Measurements from ENCODE around the gene BTN3A1. TPM values are rescaled to one million over a fixed set of nuclear protein-coding genes. Genes with fewer than 3 reads are reported as not detected.
A peak's percentile ranks its signal among the peaks of the same experiment; 100 is the strongest.

The BTN3A1 gene
- total and polyA plus RNA-seq, 2 donors (not counting 1 experiment from before 2014, with no cell fraction given): 31.6 to 42.9 TPM

DNA sequence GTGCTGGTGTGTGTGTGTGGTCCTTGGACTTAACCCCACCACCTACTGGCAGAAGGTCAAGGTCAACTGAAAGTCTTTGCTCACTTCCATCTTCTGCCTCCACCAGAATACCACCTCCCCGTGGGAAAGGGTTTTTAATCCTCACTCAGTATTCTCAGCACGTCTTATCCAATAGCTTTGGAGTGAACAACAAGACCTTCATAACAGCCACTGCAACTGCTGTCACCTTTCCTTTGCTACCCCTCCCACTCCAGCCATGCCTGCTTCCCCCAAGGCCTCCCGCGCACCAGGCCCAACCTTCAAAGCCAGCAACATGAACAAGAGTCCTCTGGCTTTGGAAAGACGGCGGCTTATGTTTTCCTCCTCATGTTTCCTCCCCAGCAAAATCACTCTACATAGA, 20.0 kb upstream of the BTN3A1 start:
- Histone ChIP-seq H3K4me2 (ENCODE audit: extremely low read depth, insufficient read depth, low read length) (no peak overlapping the region), H3K27me3 (ENCODE audit: control insufficient read depth, insufficient read depth, low read length) (no peaks in the 10 kb centered on the region), H3K36me3 (ENCODE audit: control insufficient read depth, insufficient read depth, low read length) (no peaks in the 10 kb centered on the region), H3K27ac (ENCODE audit: insufficient read depth, low read length) (no peak overlapping the region), H4K20me1 (ENCODE audit: control insufficient read depth, extremely low read depth, insufficient read depth, low read length) (no peaks in the 10 kb centered on the region), H3K79me2 (ENCODE audit: control insufficient read depth, insufficient read depth, low read length) (no peaks in the 10 kb centered on the region), H3K9ac (ENCODE audit: insufficient read depth, low read length) (no peak overlapping the region), H3K4me3 (replicated peaks in 1 of 4; ENCODE audit: control extremely low read depth in 1 of 4, insufficient read depth in 1 of 4, low read depth in 3 of 4, low read length in 4 of 4) (no peak overlapping the region), H3K9me3 (ENCODE audit: control insufficient read depth, insufficient read depth, low read depth, low read length) (no peaks in the 10 kb centered on the region), H2AFZ (ENCODE audit: low read length) (no peak overlapping the region), H3K4me1 (ENCODE audit: control insufficient read depth, extremely low read depth, insufficient read depth, low read length) (peaks cover 2% of the 10 kb centered on the region)
- TF ChIP-seq EZH2 (IDR thresholded peaks at IDR 0.05; ENCODE audit: low read length, missing control alignments): no peak
- TF ChIP-seq, protein P1, sequence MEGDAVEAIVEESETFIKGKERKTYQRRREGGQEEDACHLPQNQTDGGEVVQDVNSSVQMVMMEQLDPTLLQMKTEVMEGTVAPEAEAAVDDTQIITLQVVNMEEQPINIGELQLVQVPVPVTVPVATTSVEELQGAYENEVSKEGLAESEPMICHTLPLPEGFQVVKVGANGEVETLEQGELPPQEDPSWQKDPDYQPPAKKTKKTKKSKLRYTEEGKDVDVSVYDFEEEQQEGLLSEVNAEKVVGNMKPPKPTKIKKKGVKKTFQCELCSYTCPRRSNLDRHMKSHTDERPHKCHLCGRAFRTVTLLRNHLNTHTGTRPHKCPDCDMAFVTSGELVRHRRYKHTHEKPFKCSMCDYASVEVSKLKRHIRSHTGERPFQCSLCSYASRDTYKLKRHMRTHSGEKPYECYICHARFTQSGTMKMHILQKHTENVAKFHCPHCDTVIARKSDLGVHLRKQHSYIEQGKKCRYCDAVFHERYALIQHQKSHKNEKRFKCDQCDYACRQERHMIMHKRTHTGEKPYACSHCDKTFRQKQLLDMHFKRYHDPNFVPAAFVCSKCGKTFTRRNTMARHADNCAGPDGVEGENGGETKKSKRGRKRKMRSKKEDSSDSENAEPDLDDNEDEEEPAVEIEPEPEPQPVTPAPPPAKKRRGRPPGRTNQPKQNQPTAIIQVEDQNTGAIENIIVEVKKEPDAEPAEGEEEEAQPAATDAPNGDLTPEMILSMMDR (conservative IDR thresholded peaks at IDR 0.05 in 1 of 2, IDR thresholded peaks at IDR 0.05 in 1 of 2; ENCODE audit: low read depth in 1 of 2, low read length in 2 of 2): no peak
- DNase-seq (ENCODE audit: low read depth in 2 of 2): no peak

DNA sequence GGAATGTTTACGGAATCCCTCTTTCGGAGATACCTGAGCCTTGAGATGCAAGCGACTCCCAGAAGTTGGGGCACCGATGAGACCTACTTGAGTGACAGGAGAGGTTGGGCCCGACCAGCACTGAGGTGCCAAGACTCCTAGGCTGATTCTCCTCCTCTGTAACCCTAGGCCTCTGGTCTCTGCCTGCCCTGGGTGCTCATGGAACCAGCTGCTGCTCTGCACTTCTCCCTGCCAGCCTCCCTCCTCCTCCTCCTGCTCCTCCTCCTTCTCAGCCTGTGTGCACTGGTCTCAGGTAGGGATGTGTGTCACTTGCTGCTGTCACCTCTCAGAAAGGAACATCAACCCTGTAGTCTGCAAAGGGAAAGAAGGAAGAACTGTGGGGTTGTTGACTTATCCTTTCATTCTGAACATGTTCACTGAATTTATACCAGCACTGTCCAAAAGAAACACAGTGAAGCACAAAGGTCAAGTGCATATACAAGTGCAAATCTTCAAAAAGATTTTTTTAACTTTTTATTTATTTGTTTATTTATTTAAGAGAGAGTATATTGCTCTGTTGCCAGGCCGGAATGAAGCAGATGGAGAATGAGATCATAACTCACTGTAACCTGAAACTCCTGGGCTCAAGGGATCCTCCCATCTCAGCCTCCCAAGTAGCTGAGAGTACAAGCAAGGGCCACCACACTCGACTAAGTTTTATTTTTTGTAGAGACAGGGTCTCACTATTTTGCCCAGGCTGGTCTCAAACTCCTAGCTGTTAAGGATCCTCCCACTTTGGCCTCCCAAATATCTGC, 18.3 kb upstream of the BTN3A1 start:
- peak; percentile 62 to 75 for DNase-seq (ENCODE audit: low read depth in 2 of 2)

DNA sequence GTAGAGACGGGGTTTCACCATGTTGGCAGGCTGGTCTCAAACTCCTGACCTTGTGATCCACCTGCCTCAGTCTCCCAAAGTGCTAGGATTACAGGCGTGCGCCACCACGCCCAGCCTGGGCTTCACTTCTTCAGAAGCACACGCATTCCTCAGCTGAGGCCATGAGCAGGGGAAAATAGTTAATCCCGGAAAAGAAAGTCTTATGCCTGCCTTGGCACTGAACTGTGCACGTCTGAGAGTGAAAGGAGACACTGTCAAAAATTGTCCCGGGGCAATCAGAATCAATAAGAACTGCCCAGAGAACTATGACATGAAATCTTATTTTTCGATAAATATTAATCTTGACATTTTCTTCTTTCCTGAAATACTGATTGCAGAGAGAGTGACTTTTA, 16.3 kb upstream of the BTN3A1 start:
- no peak overlapping the region for H3K9ac ChIP-seq (ENCODE audit: insufficient read depth, low read length)
- H3K4me3 ChIP-seq (replicated peaks in 1 of 4; ENCODE audit: control extremely low read depth in 1 of 4, insufficient read depth in 1 of 4, low read depth in 3 of 4, low read length in 4 of 4): no peak overlapping the region
- no peaks in the 10 kb centered on the region for H3K9me3 ChIP-seq (ENCODE audit: control insufficient read depth, insufficient read depth, low read depth, low read length)
- H3K36me3 ChIP-seq (ENCODE audit: control insufficient read depth, insufficient read depth, low read length): no peaks in the 10 kb centered on the region
- peaks cover 2% of the 10 kb centered on the region for H3K4me1 ChIP-seq (ENCODE audit: control insufficient read depth, extremely low read depth, insufficient read depth, low read length)
- no peak for DNase-seq (ENCODE audit: low read depth in 2 of 2)
- no peaks in the 10 kb centered on the region for H4K20me1 ChIP-seq (ENCODE audit: control insufficient read depth, extremely low read depth, insufficient read depth, low read length)
- TF ChIP-seq, protein P1 (conservative IDR thresholded peaks at IDR 0.05 in 1 of 2, IDR thresholded peaks at IDR 0.05 in 1 of 2; ENCODE audit: low read depth in 1 of 2, low read length in 2 of 2): no peak
- TF ChIP-seq EZH2 (IDR thresholded peaks at IDR 0.05; ENCODE audit: low read length, missing control alignments): no peak
- H3K27ac ChIP-seq (ENCODE audit: insufficient read depth, low read length): no peak overlapping the region
- no peaks in the 10 kb centered on the region for H3K79me2 ChIP-seq (ENCODE audit: control insufficient read depth, insufficient read depth, low read length)
- no peak overlapping the region for H2AFZ ChIP-seq (ENCODE audit: low read length)
- H3K27me3 ChIP-seq (ENCODE audit: control insufficient read depth, insufficient read depth, low read length): no peaks in the 10 kb centered on the region
- no peak overlapping the region for H3K4me2 ChIP-seq (ENCODE audit: extremely low read depth, insufficient read depth, low read length)

More for the DNA sequence above, 18.3 kb upstream of the BTN3A1 start:
- H3K9ac ChIP-seq (ENCODE audit: insufficient read depth, low read length): peak overlapping the region; percentile 69
- H3K9me3 ChIP-seq (ENCODE audit: control insufficient read depth, insufficient read depth, low read depth, low read length): no peaks in the 10 kb centered on the region
- H3K4me3 ChIP-seq (replicated peaks in 1 of 4; ENCODE audit: control extremely low read depth in 1 of 4, insufficient read depth in 1 of 4, low read depth in 3 of 4, low read length in 4 of 4): peak overlapping the region; percentile 83 to 90 (median 86)
- peak overlapping the region; percentile 97 for H2AFZ ChIP-seq (ENCODE audit: low read length)
- peaks cover 2% of the 10 kb centered on the region for H3K4me1 ChIP-seq (ENCODE audit: control insufficient read depth, extremely low read depth, insufficient read depth, low read length)
- H3K4me2 ChIP-seq (ENCODE audit: extremely low read depth, insufficient read depth, low read length): peak overlapping the region; percentile 64
- no peaks in the 10 kb centered on the region for H4K20me1 ChIP-seq (ENCODE audit: control insufficient read depth, extremely low read depth, insufficient read depth, low read length)
- no peak for TF ChIP-seq EZH2 (IDR thresholded peaks at IDR 0.05; ENCODE audit: low read length, missing control alignments)
- TF ChIP-seq, protein P1 (conservative IDR thresholded peaks at IDR 0.05 in 1 of 2, IDR thresholded peaks at IDR 0.05 in 1 of 2; ENCODE audit: low read depth in 1 of 2, low read length in 2 of 2): no peak
- H3K36me3 ChIP-seq (ENCODE audit: control insufficient read depth, insufficient read depth, low read length): no peaks in the 10 kb centered on the region
- H3K27ac ChIP-seq (ENCODE audit: insufficient read depth, low read length): peak overlapping the region; percentile 74
- no peaks in the 10 kb centered on the region for H3K27me3 ChIP-seq (ENCODE audit: control insufficient read depth, insufficient read depth, low read length)
- H3K79me2 ChIP-seq (ENCODE audit: control insufficient read depth, insufficient read depth, low read length): no peaks in the 10 kb centered on the region

All from fibroblast of lung (primary cell).